PC-9 (cell line): Measurements from ENCODE around the gene CNGB1.

ENCODE experiments used
- CTCF ChIP-seq: fragments of 200-600 bp; sonication (generic); conservative IDR thresholded peaks from 2 replicates; pipeline ENCODE4 v1.6.1; 2017; ENCODE audit warnings: mixed run types, antibody characterized with exemption, mild to moderate bottlenecking, moderate library complexity
- EZH2 ChIP-seq: fragments of 200-600 bp; sonication (generic); IDR thresholded peaks from 2 replicates; pipeline ENCODE4 v1.8.0; 2017; ENCODE audit warnings: antibody characterized with exemption, low read depth

- TF ChIP-seq CTCF (no peak), EZH2 (no peak)
Observed at GRCh38 chr16:57883480-57883879, 87.4 kb downstream of the CNGB1 start.
